ENCODE results near the gene GJB2.

DNA sequence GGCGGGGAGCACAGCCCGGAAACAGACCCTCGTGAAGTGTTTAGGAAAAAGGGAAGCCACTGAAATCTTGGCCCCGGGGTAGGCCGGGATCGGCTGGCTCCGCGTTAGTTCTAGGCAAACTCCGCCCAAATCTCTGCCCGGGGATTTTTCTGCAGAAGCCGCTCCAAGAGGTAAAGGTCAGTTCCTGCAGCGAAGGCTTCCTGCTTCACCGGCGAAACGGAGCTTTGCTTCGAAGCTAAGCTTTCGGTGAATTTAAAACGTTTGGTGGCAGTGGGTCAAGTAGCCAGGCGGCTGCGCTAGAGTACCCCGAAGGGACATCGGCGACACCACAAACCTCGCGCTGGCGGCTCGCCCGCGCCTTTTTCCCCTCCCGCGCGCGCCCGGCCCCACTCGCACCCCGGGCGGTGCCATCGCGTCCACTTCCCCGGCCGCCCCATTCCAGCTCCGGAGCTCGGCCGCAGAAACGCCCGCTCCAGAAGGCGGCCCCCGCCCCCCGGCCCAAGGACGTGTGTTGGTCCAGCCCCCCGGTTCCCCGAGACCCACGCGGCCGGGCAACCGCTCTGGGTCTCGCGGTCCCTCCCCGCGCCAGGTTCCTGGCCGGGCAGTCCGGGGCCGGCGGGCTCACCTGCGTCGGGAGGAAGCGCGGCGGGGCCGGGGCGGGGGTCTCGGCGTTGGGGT lies 441 bp downstream of the GJB2 start:
- TF ChIP-seq CTCF (IDR thresholded peaks at IDR 0.05 in 4 of 5, conservative IDR thresholded peaks at IDR 0.05 in 1 of 5) (no peak), POLR2A (IDR thresholded peaks at IDR 0.05) (no peak)
